ENCODE data around the gene PCDHGA3. TPM values are rescaled to one million over a fixed set of nuclear protein-coding genes. Genes with fewer than 3 reads are reported as not detected.

PCDHGA3 gene
- total RNA-seq, 1 experiment from 2014 or later: not detected

- Histone ChIP-seq H3K4me1 (ENCODE audit: control insufficient read depth, insufficient read depth, low read length) (no peaks in the 10 kb centered on the region), H3K27ac (ENCODE audit: low read length) (no peak within 1 kb of the TSS), H3K9me3 (ENCODE audit: control insufficient read depth, insufficient read depth, low read depth, low read length) (no peaks in the 10 kb centered on the region), H3K27me3 (ENCODE audit: control insufficient read depth, insufficient read depth, low read length) (no peaks in the 10 kb centered on the region; the same call in 1 of the 2 replicates), H3K36me3 (ENCODE audit: control insufficient read depth, insufficient read depth, low read length) (no peaks in the 10 kb centered on the region), H3K4me3 (ENCODE audit: low read depth in 2 of 2, low read length in 2 of 2) (no peak within 1 kb of the TSS)
- in situ Hi-C loops (cut with HindIII; ENCODE audit: low pct_unique_long_range_greater_than_20kb, low sequenced_read_pairs): no loop called here
- no TSS peak for BruUV-seq (replicated peaks)
- ChIA-PET POLR2A (interaction anchor here (0.6 kb wide), 1 partner anchor 247 kb away, joined by 3 read pairs; no protein-coding TSS in a partner anchor), CTCF (no interaction called here)
- no peak for DNase-seq (ENCODE audit: low read depth, low spot score)
- ATAC-seq: no peak
- TF ChIP-seq REST (IDR thresholded peaks at IDR 0.05; ENCODE audit: insufficient read depth in 1 of 2, low read depth in 2 of 2, low read length in 1 of 2) (no peak), POLR2AphosphoS5 (IDR thresholded peaks at IDR 0.05; ENCODE audit: low read depth, low read length) (no peak), SIN3A (IDR thresholded peaks at IDR 0.05; ENCODE audit: borderline replicate concordance, insufficient read depth, low read depth, low read length) (no peak), CTCF (IDR thresholded peaks at IDR 0.05) (peak; percentile 54), TCF7L2 (IDR thresholded peaks at IDR 0.05; ENCODE audit: low read depth, low read length) (no peak)
- intact Hi-C loops (cut with micrococcal nuclease; ENCODE audit: unreplicated experiment): loop anchor here (10.0 kb wide), 1 partner anchor 170 kb away; no protein-coding TSS in a partner anchor
Observed at GRCh38 chr5:141354900-141355469, 11.4 kb downstream of the PCDHGA3 start, which contains the start of gene PCDHGA4. Gene PCDHGA4, plus strand, starts transcription at chr5:141355021. Its CDS starts 87 bp downstream, at chr5:141355108.

GRCh38 chr5:141355641-141356040 lies 12.0 kb downstream of the PCDHGA3 start:
- no peak for ATAC-seq
- no TSS peak for BruUV-seq (replicated peaks)
- ChIA-PET CTCF (interaction anchor here (0.8 kb wide), 1 partner anchor 202 kb away, joined by 3 read pairs; no protein-coding TSS in a partner anchor), POLR2A (no interaction called here)
- no peaks in the 10 kb centered on the region; the same call in 1 of the 2 replicates for H3K27me3 ChIP-seq (ENCODE audit: control insufficient read depth, insufficient read depth, low read length)
- H3K4me3 ChIP-seq (ENCODE audit: low read depth in 2 of 2, low read length in 2 of 2): no peak overlapping the region
- H3K27ac ChIP-seq (ENCODE audit: low read length): no peak overlapping the region
- DNase-seq (ENCODE audit: low read depth, low spot score): no peak
- no peaks in the 10 kb centered on the region for H3K4me1 ChIP-seq (ENCODE audit: control insufficient read depth, insufficient read depth, low read length)
- intact Hi-C loops (cut with micrococcal nuclease; ENCODE audit: unreplicated experiment): loop anchor here (10.0 kb wide), 1 partner anchor 169 kb away; no protein-coding TSS in a partner anchor
- H3K9me3 ChIP-seq (ENCODE audit: control insufficient read depth, insufficient read depth, low read depth, low read length): no peaks in the 10 kb centered on the region
- no peaks in the 10 kb centered on the region for H3K36me3 ChIP-seq (ENCODE audit: control insufficient read depth, insufficient read depth, low read length)
- in situ Hi-C loops (cut with HindIII; ENCODE audit: low pct_unique_long_range_greater_than_20kb, low sequenced_read_pairs): no loop called here
- TF ChIP-seq POLR2AphosphoS5 (IDR thresholded peaks at IDR 0.05; ENCODE audit: low read depth, low read length) (no peak), SIN3A (IDR thresholded peaks at IDR 0.05; ENCODE audit: borderline replicate concordance, insufficient read depth, low read depth, low read length) (no peak), TCF7L2 (IDR thresholded peaks at IDR 0.05; ENCODE audit: low read depth, low read length) (no peak), CTCF (IDR thresholded peaks at IDR 0.05) (no peak), REST (IDR thresholded peaks at IDR 0.05; ENCODE audit: insufficient read depth in 1 of 2, low read depth in 2 of 2, low read length in 1 of 2) (no peak)
